Neuron (in vitro differentiated cells): ENCODE measurements around the gene MOGAT3.

ENCODE experiments used
- H2AFZ ChIP-seq: one replicate; pipeline ENCODE4 v1.6.1; 2013; ENCODE audit warnings: low read depth, mild to moderate bottlenecking, inconsistent platforms, low read length, moderate library complexity
- H3K27me3 ChIP-seq: one replicate; pipeline ENCODE4 v1.6.1; 2013; ENCODE audit warnings: low read length; ENCODE audit not compliant: insufficient read depth
- H3K36me3 ChIP-seq: one replicate; pipeline ENCODE4 v1.6.1; 2013; ENCODE audit warnings: low read length; ENCODE audit not compliant: insufficient read depth
- H3K4me1 ChIP-seq: one replicate; pipeline ENCODE4 v1.6.1; 2013; ENCODE audit warnings: low read length; ENCODE audit not compliant: insufficient read depth
- H3K4me3 ChIP-seq: 2 replicates; pipeline ENCODE4 v1.5.1; 2013; ENCODE audit warnings: mild to moderate bottlenecking, low read length, moderate library complexity
- H3K9me3 ChIP-seq: one replicate; pipeline ENCODE4 v1.6.1; 2013; ENCODE audit warnings: low read length

Gene MOGAT3

GRCh38 chr7:101222275-101222830 lies 21.5 kb upstream of the MOGAT3 start:
- H2AFZ ChIP-seq: no peak overlapping the region
- no peaks in the 10 kb centered on the region for H3K9me3 ChIP-seq
- peaks cover 29% of the 10 kb centered on the region for H3K36me3 ChIP-seq
- no peaks in the 10 kb centered on the region for H3K27me3 ChIP-seq
- H3K4me1 ChIP-seq: peaks cover 8% of the 10 kb centered on the region
- no peak overlapping the region for H3K4me3 ChIP-seq

- no peak overlapping the region for H2AFZ ChIP-seq
- H3K27me3 ChIP-seq: no peaks in the 10 kb centered on the region
- H3K36me3 ChIP-seq: peaks cover 21% of the 10 kb centered on the region
- peaks cover 14% of the 10 kb centered on the region for H3K4me1 ChIP-seq
- H3K4me3 ChIP-seq: no peak overlapping the region
- H3K9me3 ChIP-seq: no peaks in the 10 kb centered on the region
Measured at GRCh38 chr7:101220295-101220694, 19.5 kb upstream of the MOGAT3 start.

- H2AFZ ChIP-seq: peak overlapping the region; percentile 42
- H3K4me1 ChIP-seq: peaks cover 14% of the 10 kb centered on the region
- no peaks in the 10 kb centered on the region for H3K27me3 ChIP-seq
Measured at GRCh38 chr7:101218236-101219125, 17.6 kb upstream of the MOGAT3 start.

GRCh38 chr7:101217388-101218235 lies 16.8 kb upstream of the MOGAT3 start, which contains the start of the genes PLOD3 and ZNHIT1:
Gene PLOD3, minus strand, starts transcription at chr7:101217581. Its CDS starts 307 bp downstream, at chr7:101217274.
Gene ZNHIT1, plus strand, starts transcription at chr7:101218165. Its CDS starts 31 bp downstream, at chr7:101218196.
- H3K9me3 ChIP-seq: no peaks in the 10 kb centered on the region
- H3K4me3 ChIP-seq: peak within 1 kb of the TSS; percentile 68
- H2AFZ ChIP-seq: peak within 1 kb of the TSS; percentile 42
- peaks cover 14% of the 10 kb centered on the region for H3K4me1 ChIP-seq
- peaks cover 5% of the 10 kb centered on the region for H3K36me3 ChIP-seq
- H3K27me3 ChIP-seq: no peaks in the 10 kb centered on the region

More at GRCh38 chr7:101218236-101219125, 17.6 kb upstream of the MOGAT3 start:
- Histone ChIP-seq H3K4me3 (peak overlapping the region; percentile 68), H3K9me3 (no peaks in the 10 kb centered on the region), H3K36me3 (peaks cover 10% of the 10 kb centered on the region)

- peaks cover 5% of the 10 kb centered on the region for H3K36me3 ChIP-seq
- no peaks in the 10 kb centered on the region for H3K27me3 ChIP-seq
- H3K4me3 ChIP-seq: peak overlapping the region; percentile 68
- H3K4me1 ChIP-seq: peaks cover 14% of the 10 kb centered on the region
- peak overlapping the region; percentile 42 for H2AFZ ChIP-seq
- no peaks in the 10 kb centered on the region for H3K9me3 ChIP-seq
Measured at GRCh38 chr7:101216860-101217387, 16.1 kb upstream of the MOGAT3 start.

GRCh38 chr7:101216001-101216859 lies 15.4 kb upstream of the MOGAT3 start:
- Histone ChIP-seq H3K9me3 (no peaks in the 10 kb centered on the region), H2AFZ (peak overlapping the region; percentile 42), H3K27me3 (no peaks in the 10 kb centered on the region), H3K4me1 (peaks cover 14% of the 10 kb centered on the region), H3K4me3 (peak overlapping the region; percentile 68), H3K36me3 (peaks cover 11% of the 10 kb centered on the region)

GRCh38 chr7:101212014-101212413 lies 11.2 kb upstream of the MOGAT3 start:
- H3K9me3 ChIP-seq: no peaks in the 10 kb centered on the region
- no peak overlapping the region for H2AFZ ChIP-seq
- peaks cover 33% of the 10 kb centered on the region for H3K36me3 ChIP-seq
- no peak overlapping the region for H3K4me3 ChIP-seq
- peaks cover 6% of the 10 kb centered on the region for H3K4me1 ChIP-seq
- no peaks in the 10 kb centered on the region for H3K27me3 ChIP-seq

GRCh38 chr7:101211501-101211900 lies 10.7 kb upstream of the MOGAT3 start:
- Histone ChIP-seq H3K9me3 (no peaks in the 10 kb centered on the region), H3K27me3 (no peaks in the 10 kb centered on the region), H3K4me1 (peaks cover 2% of the 10 kb centered on the region), H3K36me3 (peaks cover 35% of the 10 kb centered on the region), H2AFZ (no peak overlapping the region), H3K4me3 (no peak overlapping the region)

GRCh38 chr7:101210143-101210542 lies 9.3 kb upstream of the MOGAT3 start:
- H3K36me3 ChIP-seq: peaks cover 34% of the 10 kb centered on the region
- no peaks in the 10 kb centered on the region for H3K9me3 ChIP-seq

GRCh38 chr7:101208794-101209193 lies 8.0 kb upstream of the MOGAT3 start:
- Histone ChIP-seq H3K9me3 (no peaks in the 10 kb centered on the region), H3K27me3 (no peaks in the 10 kb centered on the region), H3K4me3 (no peak overlapping the region), H2AFZ (no peak overlapping the region), H3K4me1 (no peaks in the 10 kb centered on the region), H3K36me3 (peaks cover 34% of the 10 kb centered on the region)

More at GRCh38 chr7:101210143-101210542, 9.3 kb upstream of the MOGAT3 start:
- H3K4me3 ChIP-seq: no peak overlapping the region
- no peaks in the 10 kb centered on the region for H3K27me3 ChIP-seq
- H2AFZ ChIP-seq: no peak overlapping the region
- no peaks in the 10 kb centered on the region for H3K4me1 ChIP-seq

GRCh38 chr7:101207459-101207858 lies 6.6 kb upstream of the MOGAT3 start:
- no peaks in the 10 kb centered on the region for H3K9me3 ChIP-seq
- H3K27me3 ChIP-seq: peaks cover 9% of the 10 kb centered on the region

GRCh38 chr7:101206665-101207042 lies 5.8 kb upstream of the MOGAT3 start:
- peaks cover 29% of the 10 kb centered on the region for H3K36me3 ChIP-seq
- peaks cover 15% of the 10 kb centered on the region for H3K27me3 ChIP-seq
- no peak overlapping the region for H3K4me3 ChIP-seq
- H3K9me3 ChIP-seq: no peaks in the 10 kb centered on the region
- H3K4me1 ChIP-seq: no peaks in the 10 kb centered on the region
- H2AFZ ChIP-seq: no peak overlapping the region

More at GRCh38 chr7:101207459-101207858, 6.6 kb upstream of the MOGAT3 start:
- Histone ChIP-seq H2AFZ (no peak overlapping the region), H3K36me3 (peaks cover 34% of the 10 kb centered on the region), H3K4me3 (no peak overlapping the region), H3K4me1 (no peaks in the 10 kb centered on the region)
